IgD-negative memory B cell (primary cell): ENCODE measurements around the gene WSCD2. TPM values are rescaled to one million over a fixed set of nuclear protein-coding genes. Genes with fewer than 3 reads are reported as not detected.

Experiments used
- H3K27ac Mint-ChIP-seq, 3 donors: one replicate each; pipeline ENCODE4 v1.8.0; 2020 to 2022; ENCODE audit warnings: mild to moderate bottlenecking in 3 of 3, mixed read lengths in 3 of 3, moderate library complexity in 1 of 3
- H3K27me3 Mint-ChIP-seq: one replicate; pipeline ENCODE4 v1.8.0; 2021; ENCODE audit warnings: mixed read lengths
- H3K36me3 Mint-ChIP-seq: one replicate; pipeline ENCODE4 v1.8.0; 2020; ENCODE audit warnings: mild to moderate bottlenecking, mixed read lengths
- H3K4me1 Mint-ChIP-seq, 3 donors: one replicate each; pipeline ENCODE4 v1.8.0; 2020 to 2022; ENCODE audit warnings: mixed read lengths in 3 of 3, mild to moderate bottlenecking in 1 of 3
- H3K4me3 Mint-ChIP-seq, 4 donors: one replicate each; pipeline ENCODE4 v1.8.0; 2020 to 2022; ENCODE audit warnings: mild to moderate bottlenecking in 4 of 4, mixed read lengths in 4 of 4, moderate library complexity in 3 of 4
- H3K9me3 Mint-ChIP-seq, 3 donors: one replicate each; pipeline ENCODE4 v1.8.0; 2020 to 2021; ENCODE audit warnings: mixed read lengths in 3 of 3, mild to moderate bottlenecking in 1 of 3
- polyA plus RNA-seq: library from polyadenylated mRNA; unstranded; fragments of 300-500 nt; fragmentation: Illumina TruSeq; gene quantifications from one replicate; pipeline ENCODE4 v1.2.3, GENCODE V29; 2021

The WSCD2 gene
- polyA plus RNA-seq, 1 donor from 2014 or later, result 2.8 TPM

GRCh38 chr12:108099778-108100489 lies 29.2 kb upstream of the WSCD2 start:
- Mint-ChIP-seq H3K4me3 (no peak overlapping the region), H3K27ac (no peak overlapping the region), H3K36me3 (no peaks in the 10 kb centered on the region), H3K27me3 (peaks cover 9% of the 10 kb centered on the region), H3K9me3 (peaks cover 0 to 3% (median 2%) of the 10 kb centered on the region in 3 donors), H3K4me1 (peaks cover 0 to 4% (median 1%) of the 10 kb centered on the region in 3 donors)

GRCh38 chr12:108101605-108102175 lies 27.4 kb upstream of the WSCD2 start:
- H3K36me3 Mint-ChIP-seq, result no peaks in the 10 kb centered on the region
- H3K27me3 Mint-ChIP-seq, result peaks cover 11% of the 10 kb centered on the region
- H3K27ac Mint-ChIP-seq, result no peak overlapping the region
- H3K9me3 Mint-ChIP-seq, result peaks cover 0 to 3% (median 2%) of the 10 kb centered on the region in 3 donors
- peaks cover 0 to 4% (median 1%) of the 10 kb centered on the region in 3 donors for H3K4me1 Mint-ChIP-seq
- no peak overlapping the region for H3K4me3 Mint-ChIP-seq

- peaks cover 11% of the 10 kb centered on the region for H3K27me3 Mint-ChIP-seq
- H3K4me1 Mint-ChIP-seq, result peaks cover 0 to 4% (median 1%) of the 10 kb centered on the region in 3 donors
- H3K9me3 Mint-ChIP-seq, result peaks cover 0 to 3% (median 2%) of the 10 kb centered on the region in 3 donors
- H3K4me3 Mint-ChIP-seq, result no peak overlapping the region
- no peaks in the 10 kb centered on the region for H3K36me3 Mint-ChIP-seq
- no peak overlapping the region for H3K27ac Mint-ChIP-seq
Measured at GRCh38 chr12:108102363-108102762, 26.7 kb upstream of the WSCD2 start.

- Mint-ChIP-seq H3K4me3 (no peak overlapping the region), H3K27me3 (peaks cover 6% of the 10 kb centered on the region), H3K9me3 (peaks cover 0 to 3% (median 2%) of the 10 kb centered on the region in 3 donors), H3K27ac (no peak overlapping the region), H3K36me3 (no peaks in the 10 kb centered on the region), H3K4me1 (peaks cover 0 to 4% (median 1%) of the 10 kb centered on the region in 3 donors)
Measured at GRCh38 chr12:108103087-108103486, 26.0 kb upstream of the WSCD2 start.

- H3K9me3 Mint-ChIP-seq, result peaks cover 0 to 3% (median 2%) of the 10 kb centered on the region in 3 donors
- H3K4me1 Mint-ChIP-seq, result peaks cover 0 to 4% (median 1%) of the 10 kb centered on the region in 3 donors
- H3K4me3 Mint-ChIP-seq, result no peak overlapping the region
- peaks cover 6% of the 10 kb centered on the region for H3K27me3 Mint-ChIP-seq
- no peaks in the 10 kb centered on the region for H3K36me3 Mint-ChIP-seq
- H3K27ac Mint-ChIP-seq, result no peak overlapping the region
Measured at GRCh38 chr12:108103517-108103916, 25.6 kb upstream of the WSCD2 start.

GRCh38 chr12:108104657-108105056 lies 24.4 kb upstream of the WSCD2 start:
- Mint-ChIP-seq H3K36me3 (no peaks in the 10 kb centered on the region), H3K4me3 (no peak overlapping the region), H3K9me3 (peaks cover 0 to 3% (median 2%) of the 10 kb centered on the region in 3 donors), H3K27ac (no peak overlapping the region), H3K4me1 (peaks cover 0 to 4% (median 0%) of the 10 kb centered on the region in 3 donors), H3K27me3 (peaks cover 6% of the 10 kb centered on the region)

GRCh38 chr12:108106599-108106998 lies 22.5 kb upstream of the WSCD2 start:
- Mint-ChIP-seq H3K27me3 (peaks cover 6% of the 10 kb centered on the region), H3K9me3 (peaks cover 0 to 3% (median 2%) of the 10 kb centered on the region in 3 donors), H3K27ac (no peak overlapping the region)

GRCh38 chr12:108107293-108107692 lies 21.8 kb upstream of the WSCD2 start:
- Mint-ChIP-seq H3K9me3 (peaks cover 0 to 3% (median 2%) of the 10 kb centered on the region in 3 donors), H3K27me3 (peaks cover 6% of the 10 kb centered on the region), H3K36me3 (no peaks in the 10 kb centered on the region), H3K27ac (no peak overlapping the region), H3K4me3 (no peak overlapping the region), H3K4me1 (no peaks in the 10 kb centered on the region)

More at GRCh38 chr12:108106599-108106998, 22.5 kb upstream of the WSCD2 start:
- Mint-ChIP-seq H3K4me3 (no peak overlapping the region), H3K36me3 (no peaks in the 10 kb centered on the region), H3K4me1 (no peaks in the 10 kb centered on the region)

- H3K4me3 Mint-ChIP-seq, result no peak overlapping the region
- no peaks in the 10 kb centered on the region for H3K9me3 Mint-ChIP-seq
- no peaks in the 10 kb centered on the region for H3K36me3 Mint-ChIP-seq
- peaks cover 5 to 9% (median 6%) of the 10 kb centered on the region in 3 donors for H3K4me1 Mint-ChIP-seq
- no peak overlapping the region for H3K27ac Mint-ChIP-seq
- H3K27me3 Mint-ChIP-seq, result peaks cover 3% of the 10 kb centered on the region
Measured at GRCh38 chr12:108109504-108109903, 19.6 kb upstream of the WSCD2 start.

- Mint-ChIP-seq H3K27me3 (peaks cover 3% of the 10 kb centered on the region), H3K36me3 (no peaks in the 10 kb centered on the region), H3K4me3 (no peak overlapping the region), H3K4me1 (peaks cover 7 to 13% (median 10%) of the 10 kb centered on the region in 3 donors), H3K27ac (no peak overlapping the region), H3K9me3 (no peaks in the 10 kb centered on the region)
Measured at GRCh38 chr12:108109954-108110353, 19.1 kb upstream of the WSCD2 start.

GRCh38 chr12:108110844-108111243 lies 18.2 kb upstream of the WSCD2 start:
- Mint-ChIP-seq H3K27me3 (peaks cover 3% of the 10 kb centered on the region), H3K4me1 (peaks cover 14 to 21% (median 15%) of the 10 kb centered on the region in 3 donors), H3K4me3 (no peak overlapping the region), H3K9me3 (no peaks in the 10 kb centered on the region), H3K36me3 (no peaks in the 10 kb centered on the region), H3K27ac (no peak overlapping the region)

GRCh38 chr12:108112832-108113556 lies 16.1 kb upstream of the WSCD2 start:
- Mint-ChIP-seq H3K4me3 (no peak overlapping the region), H3K4me1 (peaks cover 22 to 32% (median 27%) of the 10 kb centered on the region in 3 donors), H3K36me3 (no peaks in the 10 kb centered on the region), H3K27ac (peak overlapping the region in 2 of 3 donors; percentile 68 to 71), H3K27me3 (no peaks in the 10 kb centered on the region), H3K9me3 (peaks cover 0 to 2% (median 0%) of the 10 kb centered on the region in 3 donors)

GRCh38 chr12:108115123-108116121 lies 13.7 kb upstream of the WSCD2 start:
- peak overlapping the region; percentile 25 to 73 (median 60) for H3K4me3 Mint-ChIP-seq
- H3K27ac Mint-ChIP-seq, result peak overlapping the region; percentile 67 to 94 (median 91)
- no peaks in the 10 kb centered on the region for H3K27me3 Mint-ChIP-seq
- H3K36me3 Mint-ChIP-seq, result no peaks in the 10 kb centered on the region
- peaks cover 0 to 2% (median 0%) of the 10 kb centered on the region in 3 donors for H3K9me3 Mint-ChIP-seq
- peaks cover 33 to 53% (median 37%) of the 10 kb centered on the region in 3 donors for H3K4me1 Mint-ChIP-seq

- Mint-ChIP-seq H3K4me3 (peak overlapping the region; percentile 25 to 73 (median 60)), H3K27ac (peak overlapping the region; percentile 67 to 94 (median 91)), H3K4me1 (peaks cover 33 to 58% (median 41%) of the 10 kb centered on the region in 3 donors), H3K36me3 (no peaks in the 10 kb centered on the region), H3K9me3 (peaks cover 0 to 2% (median 0%) of the 10 kb centered on the region in 3 donors), H3K27me3 (no peaks in the 10 kb centered on the region)
Measured at GRCh38 chr12:108116254-108116653, 12.8 kb upstream of the WSCD2 start.
